ENCODE data around the gene TAGAP.

DNA sequence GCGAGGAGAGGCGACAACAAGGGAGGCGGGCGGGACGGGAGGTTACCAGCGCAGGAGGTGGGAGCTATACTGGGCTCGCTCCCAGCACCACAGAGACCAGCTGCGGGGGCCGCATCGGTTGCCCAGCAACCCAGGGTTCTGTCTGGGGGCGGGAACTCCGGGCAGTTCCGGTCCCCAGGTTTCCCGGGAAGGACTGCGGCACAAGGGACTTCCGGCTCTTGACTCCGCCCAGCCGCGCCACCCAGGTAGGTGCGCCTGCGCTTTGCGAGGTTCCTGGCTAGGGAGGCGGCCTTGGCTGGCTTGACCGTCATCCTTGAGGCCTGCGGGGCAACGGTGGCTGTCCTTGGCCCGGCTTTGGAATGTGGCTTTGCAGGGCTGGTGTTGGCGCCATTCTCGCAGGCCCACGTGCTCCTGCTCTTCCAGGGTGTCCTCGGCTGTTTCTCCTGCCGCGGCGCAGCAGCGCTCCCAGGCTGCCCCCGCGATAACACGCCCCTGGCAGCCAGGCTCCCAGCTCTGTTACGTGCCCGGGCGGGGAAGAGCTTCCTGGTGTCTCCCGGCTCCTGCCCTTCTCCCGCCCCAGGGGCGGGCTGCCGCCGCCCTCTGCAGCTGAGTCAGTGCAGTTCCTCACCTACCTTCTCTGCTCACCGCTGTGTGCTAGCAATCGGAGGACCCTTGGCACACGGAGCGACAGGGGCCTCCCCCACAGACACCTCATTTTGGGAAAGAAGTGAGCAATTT, 45.0 kb downstream of the TAGAP start, which contains the start of gene RSPH3:
- TF ChIP-seq, protein P1, sequence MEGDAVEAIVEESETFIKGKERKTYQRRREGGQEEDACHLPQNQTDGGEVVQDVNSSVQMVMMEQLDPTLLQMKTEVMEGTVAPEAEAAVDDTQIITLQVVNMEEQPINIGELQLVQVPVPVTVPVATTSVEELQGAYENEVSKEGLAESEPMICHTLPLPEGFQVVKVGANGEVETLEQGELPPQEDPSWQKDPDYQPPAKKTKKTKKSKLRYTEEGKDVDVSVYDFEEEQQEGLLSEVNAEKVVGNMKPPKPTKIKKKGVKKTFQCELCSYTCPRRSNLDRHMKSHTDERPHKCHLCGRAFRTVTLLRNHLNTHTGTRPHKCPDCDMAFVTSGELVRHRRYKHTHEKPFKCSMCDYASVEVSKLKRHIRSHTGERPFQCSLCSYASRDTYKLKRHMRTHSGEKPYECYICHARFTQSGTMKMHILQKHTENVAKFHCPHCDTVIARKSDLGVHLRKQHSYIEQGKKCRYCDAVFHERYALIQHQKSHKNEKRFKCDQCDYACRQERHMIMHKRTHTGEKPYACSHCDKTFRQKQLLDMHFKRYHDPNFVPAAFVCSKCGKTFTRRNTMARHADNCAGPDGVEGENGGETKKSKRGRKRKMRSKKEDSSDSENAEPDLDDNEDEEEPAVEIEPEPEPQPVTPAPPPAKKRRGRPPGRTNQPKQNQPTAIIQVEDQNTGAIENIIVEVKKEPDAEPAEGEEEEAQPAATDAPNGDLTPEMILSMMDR (IDR thresholded peaks at IDR 0.05): no peak
- TF ChIP-seq, protein P2, sequence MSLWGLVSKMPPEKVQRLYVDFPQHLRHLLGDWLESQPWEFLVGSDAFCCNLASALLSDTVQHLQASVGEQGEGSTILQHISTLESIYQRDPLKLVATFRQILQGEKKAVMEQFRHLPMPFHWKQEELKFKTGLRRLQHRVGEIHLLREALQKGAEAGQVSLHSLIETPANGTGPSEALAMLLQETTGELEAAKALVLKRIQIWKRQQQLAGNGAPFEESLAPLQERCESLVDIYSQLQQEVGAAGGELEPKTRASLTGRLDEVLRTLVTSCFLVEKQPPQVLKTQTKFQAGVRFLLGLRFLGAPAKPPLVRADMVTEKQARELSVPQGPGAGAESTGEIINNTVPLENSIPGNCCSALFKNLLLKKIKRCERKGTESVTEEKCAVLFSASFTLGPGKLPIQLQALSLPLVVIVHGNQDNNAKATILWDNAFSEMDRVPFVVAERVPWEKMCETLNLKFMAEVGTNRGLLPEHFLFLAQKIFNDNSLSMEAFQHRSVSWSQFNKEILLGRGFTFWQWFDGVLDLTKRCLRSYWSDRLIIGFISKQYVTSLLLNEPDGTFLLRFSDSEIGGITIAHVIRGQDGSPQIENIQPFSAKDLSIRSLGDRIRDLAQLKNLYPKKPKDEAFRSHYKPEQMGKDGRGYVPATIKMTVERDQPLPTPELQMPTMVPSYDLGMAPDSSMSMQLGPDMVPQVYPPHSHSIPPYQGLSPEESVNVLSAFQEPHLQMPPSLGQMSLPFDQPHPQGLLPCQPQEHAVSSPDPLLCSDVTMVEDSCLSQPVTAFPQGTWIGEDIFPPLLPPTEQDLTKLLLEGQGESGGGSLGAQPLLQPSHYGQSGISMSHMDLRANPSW (CRISPR knock-in tag; conservative IDR thresholded peaks at IDR 0.05; ENCODE audit: low read depth): no peak
- TF ChIP-seq SMAD3 (CRISPR knock-in tag; IDR thresholded peaks at IDR 0.05; ENCODE audit: borderline replicate concordance) (peak; percentile 87; the same call in 1 of the 2 replicates), TEAD4 (CRISPR knock-in tag; IDR thresholded peaks at IDR 0.05) (no peak), SP1 (CRISPR knock-in tag; conservative IDR thresholded peaks at IDR 0.05) (peak; percentile 91), CBFB (CRISPR knock-in tag; IDR thresholded peaks at IDR 0.05; ENCODE audit: low read depth) (no peak; the same call in 1 of the 2 replicates), EMX1 (CRISPR knock-in tag; IDR thresholded peaks at IDR 0.05) (no peak)
- TF ChIP-seq, protein P3, sequence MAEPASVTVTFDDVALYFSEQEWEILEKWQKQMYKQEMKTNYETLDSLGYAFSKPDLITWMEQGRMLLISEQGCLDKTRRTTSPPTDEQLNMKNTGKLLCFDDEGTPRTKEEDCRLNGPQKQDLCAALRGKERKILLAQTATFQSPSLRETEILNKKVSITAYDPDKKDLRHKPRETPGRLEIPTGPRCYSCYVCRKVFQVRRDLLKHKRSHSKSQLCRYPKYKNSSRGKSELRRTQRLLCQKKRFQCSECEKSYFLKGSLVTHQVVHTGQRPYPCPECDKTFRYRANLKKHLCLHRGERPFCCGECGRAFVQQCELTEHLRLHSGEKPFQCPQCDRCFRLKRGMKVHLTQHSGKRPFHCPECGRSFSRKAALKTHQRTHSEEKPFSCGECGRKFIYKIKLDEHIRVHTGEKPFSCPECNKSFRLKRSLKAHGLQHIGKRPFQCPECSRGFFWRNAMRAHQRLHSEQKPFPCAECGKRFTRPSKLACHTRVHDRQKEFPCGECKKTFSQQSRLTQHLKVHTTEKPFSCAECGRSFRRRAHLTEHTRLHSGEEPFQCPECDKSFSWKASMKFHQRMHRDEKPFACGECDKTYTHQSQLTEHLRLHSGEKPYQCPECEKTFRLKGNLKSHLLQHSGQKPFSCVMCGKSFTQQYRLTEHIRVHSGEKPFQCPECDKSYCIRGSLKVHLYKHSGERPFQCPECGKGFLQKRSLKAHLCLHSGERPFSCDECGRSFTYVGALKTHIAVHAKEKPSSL (CRISPR knock-in tag; conservative IDR thresholded peaks at IDR 0.05): no peak
- TF ChIP-seq, protein P4, sequence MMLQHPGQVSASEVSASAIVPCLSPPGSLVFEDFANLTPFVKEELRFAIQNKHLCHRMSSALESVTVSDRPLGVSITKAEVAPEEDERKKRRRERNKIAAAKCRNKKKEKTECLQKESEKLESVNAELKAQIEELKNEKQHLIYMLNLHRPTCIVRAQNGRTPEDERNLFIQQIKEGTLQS (CRISPR knock-in tag; conservative IDR thresholded peaks at IDR 0.05): no peak
- TF ChIP-seq, protein P5, sequence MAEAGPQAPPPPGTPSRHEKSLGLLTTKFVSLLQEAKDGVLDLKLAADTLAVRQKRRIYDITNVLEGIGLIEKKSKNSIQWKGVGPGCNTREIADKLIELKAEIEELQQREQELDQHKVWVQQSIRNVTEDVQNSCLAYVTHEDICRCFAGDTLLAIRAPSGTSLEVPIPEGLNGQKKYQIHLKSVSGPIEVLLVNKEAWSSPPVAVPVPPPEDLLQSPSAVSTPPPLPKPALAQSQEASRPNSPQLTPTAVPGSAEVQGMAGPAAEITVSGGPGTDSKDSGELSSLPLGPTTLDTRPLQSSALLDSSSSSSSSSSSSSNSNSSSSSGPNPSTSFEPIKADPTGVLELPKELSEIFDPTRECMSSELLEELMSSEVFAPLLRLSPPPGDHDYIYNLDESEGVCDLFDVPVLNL (CRISPR knock-in tag; IDR thresholded peaks at IDR 0.05; ENCODE audit: borderline replicate concordance, low read depth): no peak

Measured in WTC11 (cell line).